ENCODE results near the gene CLIP3.
A peak's percentile ranks its signal among the peaks of the same experiment; 100 is the strongest.
"Not testable (repeated sequence)": the region's sequence is repeated elsewhere in the genome, so short reads cannot be mapped to it uniquely, and the experiment has no call there.

The CLIP3 gene

GRCh38 chr19:35987571-35987896, 45.1 kb downstream of the CLIP3 start:
- Histone ChIP-seq H3K27me3 (ENCODE audit: low read depth, low read length) (peaks cover 3% of the 10 kb centered on the region; the same call in 1 of the 2 replicates), H3K9me3 (ENCODE audit: insufficient read depth, low read length) (peaks cover 6% of the 10 kb centered on the region; the same call in 1 of the 2 replicates), H3K4me1 (ENCODE audit: low read length) (peaks cover 9% of the 10 kb centered on the region), H3K4me2 (ENCODE audit: low read length) (peak overlapping the region; percentile 52), H3K79me2 (ENCODE audit: low read length) (no peaks in the 10 kb centered on the region), H3K4me3 (ENCODE audit: low read length) (peak overlapping the region; percentile 75), H3K36me3 (replicated peaks; ENCODE audit: low read depth, low read length) (no peaks in the 10 kb centered on the region), H2AFZ (ENCODE audit: low read depth, low read length) (peak overlapping the region; percentile 59; the same call in 1 of the 2 replicates), H4K20me1 (ENCODE audit: insufficient read depth, low read length) (no peaks in the 10 kb centered on the region), H3K9ac (ENCODE audit: low read length) (peak overlapping the region; percentile 40), H3K27ac (ENCODE audit: low read length) (no peak overlapping the region)
- no peak for TF ChIP-seq CTCF (IDR thresholded peaks at IDR 0.05; ENCODE audit: low read depth, low read length)

- H3K36me3 ChIP-seq (replicated peaks; ENCODE audit: low read depth, low read length), result no peaks in the 10 kb centered on the region
- no peaks in the 10 kb centered on the region for H4K20me1 ChIP-seq (ENCODE audit: insufficient read depth, low read length)
- 0 out of 2 replicates have a peak overlapping the region, but pooled peaks have one; percentile 2 for H3K27ac ChIP-seq (ENCODE audit: low read length)
- no peak for TF ChIP-seq EZH2phosphoT487 (IDR thresholded peaks at IDR 0.05; ENCODE audit: low read depth)
- TF ChIP-seq CTCF (IDR thresholded peaks at IDR 0.05; ENCODE audit: low read depth, low read length), result peak; percentile 29; the same call in 1 of the 2 replicates
- peaks cover 3% of the 10 kb centered on the region; the same call in 1 of the 2 replicates for H3K27me3 ChIP-seq (ENCODE audit: low read depth, low read length)
- H3K9ac ChIP-seq (ENCODE audit: low read length), result peak overlapping the region; percentile 40
- H3K4me1 ChIP-seq (ENCODE audit: low read length), result peaks cover 9% of the 10 kb centered on the region
- no peaks in the 10 kb centered on the region for H3K79me2 ChIP-seq (ENCODE audit: low read length)
- H3K4me3 ChIP-seq (ENCODE audit: low read length), result peak overlapping the region; percentile 75
- H3K4me2 ChIP-seq (ENCODE audit: low read length), result peak overlapping the region; percentile 52
- H3K9me3 ChIP-seq (ENCODE audit: insufficient read depth, low read length), result peaks cover 6% of the 10 kb centered on the region; the same call in 1 of the 2 replicates
- H2AFZ ChIP-seq (ENCODE audit: low read depth, low read length), result peak overlapping the region; percentile 59; the same call in 1 of the 2 replicates
These were observed 45.8 kb downstream of the CLIP3 start for GRCh38 chr19:35986664-35987570.

- Histone ChIP-seq H3K4me2 (ENCODE audit: low read length) (no peak overlapping the region), H3K27ac (ENCODE audit: low read length) (no peak overlapping the region), H2AFZ (ENCODE audit: low read depth, low read length) (no peak overlapping the region), H3K36me3 (replicated peaks; ENCODE audit: low read depth, low read length) (no peaks in the 10 kb centered on the region), H3K79me2 (ENCODE audit: low read length) (no peaks in the 10 kb centered on the region), H3K9me3 (ENCODE audit: insufficient read depth, low read length) (peaks cover 6% of the 10 kb centered on the region; the same call in 1 of the 2 replicates), H3K4me1 (ENCODE audit: low read length) (peaks cover 9% of the 10 kb centered on the region), H3K9ac (ENCODE audit: low read length) (no peak overlapping the region), H3K27me3 (ENCODE audit: low read depth, low read length) (peaks cover 7% of the 10 kb centered on the region; the same call in 1 of the 2 replicates), H4K20me1 (ENCODE audit: insufficient read depth, low read length) (no peaks in the 10 kb centered on the region), H3K4me3 (ENCODE audit: low read length) (no peak overlapping the region)
- no peak for TF ChIP-seq CTCF (IDR thresholded peaks at IDR 0.05; ENCODE audit: low read depth, low read length)
- TF ChIP-seq EZH2phosphoT487 (IDR thresholded peaks at IDR 0.05; ENCODE audit: low read depth), result no peak
These were observed 46.6 kb downstream of the CLIP3 start for GRCh38 chr19:35986111-35986510.

GRCh38 chr19:35983177-35983576, 49.5 kb downstream of the CLIP3 start:
- Histone ChIP-seq H3K4me2 (ENCODE audit: low read length) (no peak overlapping the region), H3K4me3 (ENCODE audit: low read length) (no peak overlapping the region), H3K4me1 (ENCODE audit: low read length) (peaks cover 9% of the 10 kb centered on the region), H3K9me3 (ENCODE audit: insufficient read depth, low read length) (no peaks in the 10 kb centered on the region), H3K79me2 (ENCODE audit: low read length) (no peaks in the 10 kb centered on the region), H3K9ac (ENCODE audit: low read length) (no peak overlapping the region), H3K36me3 (replicated peaks; ENCODE audit: low read depth, low read length) (no peaks in the 10 kb centered on the region), H3K27ac (ENCODE audit: low read length) (no peak overlapping the region), H4K20me1 (ENCODE audit: insufficient read depth, low read length) (no peaks in the 10 kb centered on the region), H3K27me3 (ENCODE audit: low read depth, low read length) (peaks cover 7% of the 10 kb centered on the region; the same call in 1 of the 2 replicates), H2AFZ (ENCODE audit: low read depth, low read length) (no peak overlapping the region)
- no peak for TF ChIP-seq CTCF (IDR thresholded peaks at IDR 0.05; ENCODE audit: low read depth, low read length)
- no peak for TF ChIP-seq EZH2phosphoT487 (IDR thresholded peaks at IDR 0.05; ENCODE audit: low read depth)

- H3K9me3 ChIP-seq (ENCODE audit: insufficient read depth, low read length); H3K4me3 ChIP-seq (ENCODE audit: low read length); H2AFZ ChIP-seq (ENCODE audit: low read depth, low read length): not testable (repeated sequence)
These were observed 51.7 kb downstream of the CLIP3 start for GRCh38 chr19:35980997-35981396.

More at GRCh38 chr19:35980997-35981396, 51.7 kb downstream of the CLIP3 start:
- not testable (repeated sequence) for H3K27me3 ChIP-seq (ENCODE audit: low read depth, low read length); H3K36me3 ChIP-seq (replicated peaks; ENCODE audit: low read depth, low read length); H3K4me2 ChIP-seq (ENCODE audit: low read length); H4K20me1 ChIP-seq (ENCODE audit: insufficient read depth, low read length); H3K9ac ChIP-seq (ENCODE audit: low read length); H3K27ac ChIP-seq (ENCODE audit: low read length); H3K79me2 ChIP-seq (ENCODE audit: low read length); H3K4me1 ChIP-seq (ENCODE audit: low read length)

Measured in OCI-LY3 (cell line).